GM10266 (cell line): ENCODE measurements around the gene PCID2.

ENCODE experiments used
- DNase-seq: peaks from one replicate; pipeline ENCODE4 v3.0.0; 2012; ENCODE audit errors: extremely low spot score
- CTCF ChIP-seq: IDR thresholded peaks from 2 replicates; pipeline ENCODE4 v1.5.1; 2012; ENCODE audit warnings: mild to moderate bottlenecking, low read depth; ENCODE audit not compliant: control insufficient read depth, insufficient read depth; ENCODE audit errors: missing control alignments

PCID2 gene

GRCh38 chr13:113207890-113208420, 514 bp downstream of the PCID2 start:
- TF ChIP-seq CTCF, result no peak
- no peak for DNase-seq

DNA sequence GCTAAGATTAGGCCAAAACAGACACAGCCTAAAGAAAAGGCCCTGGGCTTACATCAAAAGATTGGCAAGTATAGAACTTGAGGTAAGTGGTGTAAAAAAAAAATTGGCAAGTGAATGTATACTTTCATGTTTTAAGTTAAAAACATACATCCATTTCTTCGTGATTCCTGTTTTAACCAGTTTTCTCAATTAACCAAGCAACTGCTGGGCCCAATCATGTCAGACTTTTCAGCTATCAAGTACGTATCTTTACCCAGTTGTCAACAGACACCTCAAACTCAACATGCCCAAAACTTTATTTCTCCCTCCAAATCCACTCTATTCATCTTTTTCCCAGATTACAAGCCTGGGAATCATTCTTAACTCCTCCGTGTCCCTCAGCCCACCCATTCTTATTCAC, 1.0 kb downstream of the PCID2 start:
- no peak for DNase-seq
- no peak for TF ChIP-seq CTCF

- DNase-seq, result no peak
- no peak for TF ChIP-seq CTCF
Measured at GRCh38 chr13:113205428-113205931, 3.0 kb downstream of the PCID2 start.

GRCh38 chr13:113204378-113204734, 4.1 kb downstream of the PCID2 start:
- TF ChIP-seq CTCF, result no peak
- DNase-seq, result no peak

DNA sequence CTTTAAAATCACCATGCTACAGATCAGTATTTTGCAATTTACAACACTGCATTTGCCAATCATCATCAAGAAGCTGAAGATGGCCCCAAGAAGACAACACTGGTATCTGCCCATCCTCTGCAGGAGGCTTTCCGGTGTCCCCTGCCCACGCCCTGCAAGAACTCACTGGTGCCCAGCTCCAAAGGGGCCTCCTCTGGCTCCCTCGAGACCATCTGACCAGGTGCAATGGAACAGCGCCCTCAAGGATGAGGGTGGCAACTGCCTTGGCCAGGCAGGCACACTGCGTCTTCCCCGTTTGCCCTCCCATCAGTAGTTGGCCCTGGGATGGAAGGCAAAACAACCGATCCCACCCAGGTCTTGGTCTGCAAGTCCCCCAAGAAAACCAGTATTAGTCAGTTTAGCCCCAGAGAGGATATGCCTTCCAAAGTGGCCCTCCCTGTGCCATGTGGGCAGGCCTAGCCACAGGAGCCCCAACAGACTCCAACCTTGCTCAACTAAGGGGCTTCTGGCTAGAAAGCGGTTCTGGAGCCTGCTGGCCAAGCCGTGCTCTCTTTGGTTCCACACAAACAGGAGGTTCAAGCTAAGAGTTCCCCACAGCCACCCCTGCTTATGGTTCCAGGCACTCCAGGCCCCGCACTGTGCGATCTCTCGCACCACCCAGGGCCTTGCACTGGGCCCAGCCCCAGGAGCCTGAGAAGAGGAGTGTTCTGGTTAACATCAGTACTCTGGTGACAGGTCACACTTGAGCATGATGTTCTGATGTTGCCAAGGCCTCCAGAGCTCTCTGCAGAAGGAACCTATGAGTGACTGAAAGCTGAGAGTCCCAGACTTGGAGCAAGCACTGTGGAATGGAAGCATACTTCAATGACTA, 4.7 kb downstream of the PCID2 start:
- TF ChIP-seq CTCF, result no peak
- no peak for DNase-seq

GRCh38 chr13:113202912-113203311, 5.6 kb downstream of the PCID2 start:
- no peak for TF ChIP-seq CTCF
- no peak for DNase-seq

GRCh38 chr13:113201815-113202214, 6.7 kb downstream of the PCID2 start:
- DNase-seq, result no peak
- no peak for TF ChIP-seq CTCF
